SU-DHL-6 (cell line): ENCODE results near the gene TNNI2.

Experiments
- H2AFZ ChIP-seq: fragments of 200-600 bp; sonication (generic); 2 replicates; pipeline ENCODE4 v1.6.1; 2014; ENCODE audit warnings: low read depth, mild to moderate bottlenecking, moderate library complexity, mixed read lengths, antibody characterized with exemption, low read length; ENCODE audit not compliant: severe bottlenecking
- H3F3A ChIP-seq: fragments of 200-600 bp; shearing (Covaris generic); 2 replicates; pipeline ENCODE4 v1.6.0; 2016; ENCODE audit warnings: antibody characterized with exemption, mild to moderate bottlenecking; ENCODE audit not compliant: insufficient read depth
- H3K27ac ChIP-seq: fragments of 200-600 bp; sonication (generic); 2 replicates; pipeline ENCODE4 v1.5.1; 2016; ENCODE audit warnings: low read depth, mild to moderate bottlenecking, low read length, moderate library complexity, mixed read lengths
- H3K27me3 ChIP-seq: fragments of 200-600 bp; sonication (generic), shearing (Covaris generic); 2 replicates; pipeline ENCODE4 v1.6.0; 2014; ENCODE audit warnings: mild to moderate bottlenecking, low read length
- H3K36me3 ChIP-seq: fragments of 200-600 bp; sonication (generic); 2 replicates; pipeline ENCODE4 v1.6.1; 2014; ENCODE audit warnings: mild to moderate bottlenecking, low read length, mixed read lengths
- H3K4me2 ChIP-seq: fragments of 300-600, 200-600 bp; shearing (Covaris generic), sonication (generic); 2 replicates; pipeline ENCODE4 v1.6.0; 2014; ENCODE audit warnings: low read length, low read depth, mild to moderate bottlenecking; ENCODE audit not compliant: poor library complexity, severe bottlenecking
- H3K4me3 ChIP-seq: fragments of 200-600 bp; sonication (generic); 2 replicates; pipeline ENCODE4 v1.5.1; 2014; ENCODE audit warnings: antibody characterized with exemption, low read length, mild to moderate bottlenecking, mixed read lengths; ENCODE audit not compliant: insufficient read depth, poor library complexity, severe bottlenecking
- H3K79me2 ChIP-seq: fragments of 200-600 bp; sonication (generic); 2 replicates; pipeline ENCODE4 v1.6.1; 2014; ENCODE audit warnings: mild to moderate bottlenecking, low read length, moderate library complexity; ENCODE audit not compliant: insufficient read depth
- H3K9ac ChIP-seq: fragments of 200-600 bp; sonication (generic); 2 replicates; pipeline ENCODE4 v1.7.0; 2014; ENCODE audit warnings: mild to moderate bottlenecking, low read length
- H3K9me2 ChIP-seq: fragments of 200-600 bp; sonication (generic); replicated peaks from 2 replicates; pipeline ENCODE4 v1.6.1; 2014; ENCODE audit warnings: low read length; ENCODE audit not compliant: insufficient read depth
- H3K9me3 ChIP-seq: fragments of 200-600 bp; sonication (generic); 2 replicates; pipeline ENCODE4 v1.6.1; 2014; ENCODE audit warnings: low read length, mixed read lengths; ENCODE audit not compliant: insufficient read depth
- H4K20me1 ChIP-seq: fragments of 200-600 bp; sonication (generic); 2 replicates; pipeline ENCODE4 v1.6.1; 2014; ENCODE audit warnings: low read depth, mild to moderate bottlenecking, antibody characterized with exemption, low read length, moderate library complexity, mixed read lengths
- CTCF ChIP-seq: fragments of 200-600 bp; sonication (generic); IDR thresholded peaks from one replicate; pipeline ENCODE4 v1.5.1; 2017; ENCODE audit warnings: antibody characterized with exemption, mild to moderate bottlenecking, low read length, moderate library complexity; ENCODE audit not compliant: insufficient read depth, poor library complexity, severe bottlenecking
- EZH2phosphoT487 ChIP-seq: fragments of 200-600 bp; sonication (generic), shearing (Covaris generic); conservative IDR thresholded peaks from 2 replicates; pipeline ENCODE4 v1.6.1; 2018; ENCODE audit warnings: mild to moderate bottlenecking, antibody characterized with exemption, low read length, moderate library complexity, mixed read lengths

The TNNI2 gene

GRCh38 chr11:1840780-1841480 lies 2.1 kb downstream of the TNNI2 start:
- Histone ChIP-seq H3K79me2 (no peaks in the 10 kb centered on the region), H3K36me3 (no peaks in the 10 kb centered on the region), H3K9ac (0 out of 2 replicates have a peak overlapping the region, but pooled peaks have one; percentile 31), H3K4me3 (no peak overlapping the region), H4K20me1 (no peaks in the 10 kb centered on the region), H3F3A (0 out of 2 replicates have a peak, but pooled peaks cover 4% of the 10 kb centered on the region), H2AFZ (no peak overlapping the region), H3K4me2 (peak overlapping the region; percentile 32), H3K27me3 (no peaks in the 10 kb centered on the region), H3K27ac (peak overlapping the region; percentile 64; the same call in 1 of the 2 replicates), H3K9me3 (no peaks in the 10 kb centered on the region), H3K9me2 (no peaks in the 10 kb centered on the region)
- no peak for TF ChIP-seq EZH2phosphoT487
- no peak for TF ChIP-seq CTCF

GRCh38 chr11:1841511-1842148 lies 2.8 kb downstream of the TNNI2 start:
- Histone ChIP-seq H3K9ac (no peak overlapping the region), H2AFZ (no peak overlapping the region), H3K36me3 (no peaks in the 10 kb centered on the region), H3K79me2 (no peaks in the 10 kb centered on the region), H3K9me2 (no peaks in the 10 kb centered on the region), H3K4me3 (no peak overlapping the region), H3K27me3 (no peaks in the 10 kb centered on the region), H3K4me2 (no peak overlapping the region), H3F3A (0 out of 2 replicates have a peak, but pooled peaks cover 4% of the 10 kb centered on the region), H4K20me1 (no peaks in the 10 kb centered on the region), H3K27ac (no peak overlapping the region), H3K9me3 (no peaks in the 10 kb centered on the region)
- TF ChIP-seq CTCF: no peak
- TF ChIP-seq EZH2phosphoT487: no peak

- H3K79me2 ChIP-seq: no peaks in the 10 kb centered on the region
- H3F3A ChIP-seq: 0 out of 2 replicates have a peak, but pooled peaks cover 4% of the 10 kb centered on the region
- H2AFZ ChIP-seq: no peak overlapping the region
- H3K27me3 ChIP-seq: no peaks in the 10 kb centered on the region
- H3K9ac ChIP-seq: no peak overlapping the region
- no peak overlapping the region for H3K27ac ChIP-seq
- TF ChIP-seq EZH2phosphoT487: no peak
- TF ChIP-seq CTCF: no peak
- no peaks in the 10 kb centered on the region for H3K9me2 ChIP-seq
- H3K9me3 ChIP-seq: no peaks in the 10 kb centered on the region
- H4K20me1 ChIP-seq: no peaks in the 10 kb centered on the region
- H3K4me2 ChIP-seq: no peak overlapping the region
- no peak overlapping the region for H3K4me3 ChIP-seq
- H3K36me3 ChIP-seq: no peaks in the 10 kb centered on the region
These were observed 3.6 kb downstream of the TNNI2 start for GRCh38 chr11:1842149-1843097.
